Measurements from ENCODE around the gene TFAP2D.
A peak's percentile ranks its signal among the peaks of the same experiment; 100 is the strongest.

Gene TFAP2D

GRCh38 chr6:50721978-50722377 is 8.7 kb downstream of the TFAP2D start:
- DNase-seq: no peak

GRCh38 chr6:50722829-50723554 is 9.7 kb downstream of the TFAP2D start:
- no peak for DNase-seq

GRCh38 chr6:50724381-50725124 is 11.2 kb downstream of the TFAP2D start:
- DNase-seq: no peak

GRCh38 chr6:50734488-50734887 is 21.2 kb downstream of the TFAP2D start:
- DNase-seq: no peak

GRCh38 chr6:50742161-50742560 is 28.8 kb downstream of the TFAP2D start:
- DNase-seq: no peak

GRCh38 chr6:50744976-50745375 is 31.6 kb downstream of the TFAP2D start:
- no peak for DNase-seq

- DNase-seq: no peak
These were observed 49.5 kb downstream of the TFAP2D start for GRCh38 chr6:50762798-50763197.

GRCh38 chr6:50778696-50779095 is 65.4 kb downstream of the TFAP2D start:
- no peak for DNase-seq

GRCh38 chr6:50780382-50780781 is 67.1 kb downstream of the TFAP2D start:
- no peak for DNase-seq

- DNase-seq: no peak
These were observed 72.6 kb downstream of the TFAP2D start for GRCh38 chr6:50785921-50786320.

GRCh38 chr6:50791900-50792508 is 78.7 kb downstream of the TFAP2D start:
- DNase-seq: peak; percentile 22

- no peak for DNase-seq
These were observed 79.4 kb downstream of the TFAP2D start for GRCh38 chr6:50792771-50793170.

GRCh38 chr6:50795574-50795973 is 82.2 kb downstream of the TFAP2D start:
- DNase-seq: no peak

GRCh38 chr6:50804283-50804682 is 91.0 kb downstream of the TFAP2D start:
- DNase-seq: no peak

- DNase-seq: no peak
These were observed 93.7 kb downstream of the TFAP2D start for GRCh38 chr6:50807035-50807434.

- DNase-seq: peak; percentile 13
These were observed 102.2 kb downstream of the TFAP2D start for GRCh38 chr6:50815436-50816114.

GRCh38 chr6:50816115-50816675 is 102.9 kb downstream of the TFAP2D start:
- DNase-seq: peak; percentile 60

GRCh38 chr6:50816947-50817645 is 103.8 kb downstream of the TFAP2D start:
- DNase-seq: no peak

- no peak for DNase-seq
These were observed 104.3 kb downstream of the TFAP2D start for GRCh38 chr6:50817646-50817950.

- no peak for DNase-seq
These were observed 104.7 kb downstream of the TFAP2D start for GRCh38 chr6:50818020-50818419.

- DNase-seq: no peak
These were observed 105.3 kb downstream of the TFAP2D start, which contains the start of gene TFAP2B for GRCh38 chr6:50818673-50819072. Gene TFAP2B, plus strand, starts transcription at chr6:50818871. Its CDS starts 21 bp downstream, at chr6:50818892.

- DNase-seq: no peak
These were observed 106.2 kb downstream of the TFAP2D start for GRCh38 chr6:50819466-50819903.

All from fibroblast of upper back skin (primary cell).